HEK293 (cell line): Measurements from ENCODE around the gene MYOF.

Experiments
- KLF16 ChIP-seq: fragments of 450-650 bp; formaldehyde crosslinking; IDR thresholded peaks from 2 replicates; pipeline ENCODE4 v1.5.1; 2017; ENCODE audit warnings: missing biosample characterization, missing genetic modification characterization
- SP2 ChIP-seq: fragments of 450-650 bp; formaldehyde crosslinking; IDR thresholded peaks from 2 replicates; pipeline ENCODE4 v1.5.1; 2016; ENCODE audit warnings: missing biosample characterization, missing genetic modification characterization
- TF ChIP-seq, protein P1 (sequence below): fragments of 450-650 bp; formaldehyde crosslinking; IDR thresholded peaks from 2 replicates; pipeline ENCODE4 v1.5.1; 2017; ENCODE audit warnings: missing biosample characterization, mild to moderate bottlenecking, missing genetic modification characterization, moderate library complexity
- TF ChIP-seq, protein P2 (sequence below): fragments of 450-650 bp; formaldehyde crosslinking; IDR thresholded peaks from 2 replicates; pipeline ENCODE4 v1.5.1; 2016; ENCODE audit warnings: missing biosample characterization, missing genetic modification characterization

DNA sequence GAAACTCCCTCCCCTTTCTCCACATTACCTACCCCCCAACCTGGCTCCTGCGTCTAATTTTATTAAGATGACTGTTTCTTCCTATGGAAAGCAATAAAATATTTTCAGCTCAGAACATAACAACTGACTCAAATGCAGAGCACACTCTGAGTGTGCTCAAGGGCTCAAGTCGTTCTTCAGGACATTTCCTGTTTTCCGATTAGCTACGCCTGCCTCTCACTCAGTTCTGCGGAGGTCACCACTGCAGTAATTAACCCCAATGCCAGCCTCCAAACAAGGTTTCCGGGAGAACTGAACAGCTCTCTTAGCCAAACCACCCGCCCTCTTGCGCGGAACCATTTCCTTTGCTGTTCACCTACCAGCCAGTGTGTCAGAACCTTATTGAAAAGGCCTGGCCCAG is 19.3 kb downstream of the MYOF start:
- TF ChIP-seq KLF16 (tag by site-specific recombination), result no peak
- no peak for TF ChIP-seq SP2 (tag by site-specific recombination)
- TF ChIP-seq, protein P1, sequence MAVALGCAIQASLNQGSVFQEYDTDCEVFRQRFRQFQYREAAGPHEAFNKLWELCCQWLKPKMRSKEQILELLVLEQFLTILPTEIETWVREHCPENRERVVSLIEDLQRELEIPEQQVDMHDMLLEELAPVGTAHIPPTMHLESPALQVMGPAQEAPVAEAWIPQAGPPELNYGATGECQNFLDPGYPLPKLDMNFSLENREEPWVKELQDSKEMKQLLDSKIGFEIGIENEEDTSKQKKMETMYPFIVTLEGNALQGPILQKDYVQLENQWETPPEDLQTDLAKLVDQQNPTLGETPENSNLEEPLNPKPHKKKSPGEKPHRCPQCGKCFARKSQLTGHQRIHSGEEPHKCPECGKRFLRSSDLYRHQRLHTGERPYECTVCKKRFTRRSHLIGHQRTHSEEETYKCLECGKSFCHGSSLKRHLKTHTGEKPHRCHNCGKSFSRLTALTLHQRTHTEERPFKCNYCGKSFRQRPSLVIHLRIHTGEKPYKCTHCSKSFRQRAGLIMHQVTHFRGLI (tag by site-specific recombination), result no peak
- TF ChIP-seq, protein P2, sequence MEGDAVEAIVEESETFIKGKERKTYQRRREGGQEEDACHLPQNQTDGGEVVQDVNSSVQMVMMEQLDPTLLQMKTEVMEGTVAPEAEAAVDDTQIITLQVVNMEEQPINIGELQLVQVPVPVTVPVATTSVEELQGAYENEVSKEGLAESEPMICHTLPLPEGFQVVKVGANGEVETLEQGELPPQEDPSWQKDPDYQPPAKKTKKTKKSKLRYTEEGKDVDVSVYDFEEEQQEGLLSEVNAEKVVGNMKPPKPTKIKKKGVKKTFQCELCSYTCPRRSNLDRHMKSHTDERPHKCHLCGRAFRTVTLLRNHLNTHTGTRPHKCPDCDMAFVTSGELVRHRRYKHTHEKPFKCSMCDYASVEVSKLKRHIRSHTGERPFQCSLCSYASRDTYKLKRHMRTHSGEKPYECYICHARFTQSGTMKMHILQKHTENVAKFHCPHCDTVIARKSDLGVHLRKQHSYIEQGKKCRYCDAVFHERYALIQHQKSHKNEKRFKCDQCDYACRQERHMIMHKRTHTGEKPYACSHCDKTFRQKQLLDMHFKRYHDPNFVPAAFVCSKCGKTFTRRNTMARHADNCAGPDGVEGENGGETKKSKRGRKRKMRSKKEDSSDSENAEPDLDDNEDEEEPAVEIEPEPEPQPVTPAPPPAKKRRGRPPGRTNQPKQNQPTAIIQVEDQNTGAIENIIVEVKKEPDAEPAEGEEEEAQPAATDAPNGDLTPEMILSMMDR (tag by site-specific recombination), result no peak
